ENCODE data around the gene PCDHGA12. TPM values are rescaled to one million over a fixed set of nuclear protein-coding genes. Genes with fewer than 3 reads are reported as not detected.

PCDHGA12 gene
- 6.7 and 14.7 TPM in 2 replicates for total RNA-seq

GRCh38 chr5:141430332-141431113 lies at the start of gene PCDHGA12:
Gene PCDHGA12, plus strand, starts transcription at chr5:141430507. Its CDS starts 253 bp downstream, at chr5:141430760.

DNA sequence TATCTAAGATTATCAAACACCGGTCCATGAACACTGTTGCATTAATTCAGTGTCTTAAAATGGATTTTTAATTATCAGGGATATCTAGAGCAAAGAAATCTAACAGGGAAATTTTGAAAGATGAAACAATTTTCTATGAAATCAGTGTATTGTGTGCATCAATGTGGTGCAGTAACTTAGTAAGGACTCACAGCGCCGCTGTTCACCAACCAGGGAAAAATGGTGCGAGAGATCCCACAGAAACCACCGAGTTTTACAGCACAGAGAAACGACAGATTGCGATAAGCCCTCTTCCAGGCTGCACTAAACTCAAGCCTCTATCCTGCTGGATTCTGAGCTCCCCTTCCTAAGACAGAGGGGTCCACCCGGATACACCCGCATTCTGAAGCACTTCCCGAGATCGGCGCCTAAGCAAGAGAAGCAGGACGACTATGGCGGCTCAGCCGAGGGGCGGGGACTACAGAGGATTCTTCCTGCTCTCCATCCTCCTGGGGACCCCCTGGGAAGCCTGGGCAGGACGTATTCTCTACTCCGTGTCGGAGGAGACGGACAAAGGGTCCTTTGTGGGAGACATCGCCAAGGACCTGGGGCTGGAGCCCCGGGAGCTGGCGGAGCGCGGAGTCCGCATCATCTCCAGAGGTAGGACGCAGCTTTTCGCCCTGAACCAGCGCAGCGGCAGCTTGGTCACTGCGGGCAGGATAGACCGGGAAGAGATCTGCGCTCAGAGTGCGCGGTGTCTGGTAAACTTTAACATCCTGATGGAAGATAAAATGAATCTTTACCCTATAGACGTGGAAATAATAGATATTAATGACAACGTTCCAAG lies 47.6 kb upstream of the PCDHGA12 start, which contains the start of gene PCDHGA7:
Gene PCDHGA7 (plus strand): TSS at position 274 of the 826 bp plus-strand sequence. CDS start 158 bp downstream, at position 432.

DNA sequence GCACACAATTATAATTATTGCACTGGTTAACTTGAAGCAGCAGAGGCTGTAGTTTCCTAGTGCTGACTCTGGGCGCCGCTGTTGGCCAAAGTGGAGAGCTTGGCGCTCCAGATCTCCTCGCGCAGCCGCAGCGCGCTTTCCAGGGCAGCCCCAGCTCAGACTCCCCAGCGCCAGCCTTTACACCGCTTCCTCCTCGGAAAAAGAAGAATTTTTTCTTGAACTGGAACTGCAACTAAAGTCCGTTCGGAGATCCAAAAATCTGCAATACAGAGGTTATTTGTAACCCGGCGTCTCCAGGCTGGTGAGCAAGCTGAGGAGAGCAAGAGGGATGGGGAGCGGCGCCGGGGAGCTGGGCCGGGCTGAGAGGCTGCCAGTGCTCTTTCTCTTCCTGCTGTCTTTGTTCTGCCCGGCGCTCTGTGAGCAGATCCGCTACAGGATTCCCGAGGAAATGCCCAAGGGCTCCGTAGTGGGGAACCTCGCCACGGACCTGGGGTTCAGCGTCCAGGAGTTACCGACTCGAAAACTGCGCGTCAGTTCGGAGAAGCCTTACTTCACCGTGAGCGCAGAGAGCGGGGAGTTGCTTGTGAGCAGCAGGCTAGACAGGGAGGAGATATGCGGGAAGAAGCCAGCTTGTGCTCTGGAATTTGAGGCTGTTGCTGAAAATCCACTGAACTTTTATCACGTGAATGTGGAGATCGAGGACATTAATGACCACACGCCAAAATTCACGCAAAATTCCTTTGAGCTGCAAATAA lies 42.6 kb upstream of the PCDHGA12 start, which contains the start of gene PCDHGB4:
Gene PCDHGB4 (plus strand): TSS at position 142 of the 755 bp plus-strand sequence. CDS start 187 bp downstream, at position 329.

DNA sequence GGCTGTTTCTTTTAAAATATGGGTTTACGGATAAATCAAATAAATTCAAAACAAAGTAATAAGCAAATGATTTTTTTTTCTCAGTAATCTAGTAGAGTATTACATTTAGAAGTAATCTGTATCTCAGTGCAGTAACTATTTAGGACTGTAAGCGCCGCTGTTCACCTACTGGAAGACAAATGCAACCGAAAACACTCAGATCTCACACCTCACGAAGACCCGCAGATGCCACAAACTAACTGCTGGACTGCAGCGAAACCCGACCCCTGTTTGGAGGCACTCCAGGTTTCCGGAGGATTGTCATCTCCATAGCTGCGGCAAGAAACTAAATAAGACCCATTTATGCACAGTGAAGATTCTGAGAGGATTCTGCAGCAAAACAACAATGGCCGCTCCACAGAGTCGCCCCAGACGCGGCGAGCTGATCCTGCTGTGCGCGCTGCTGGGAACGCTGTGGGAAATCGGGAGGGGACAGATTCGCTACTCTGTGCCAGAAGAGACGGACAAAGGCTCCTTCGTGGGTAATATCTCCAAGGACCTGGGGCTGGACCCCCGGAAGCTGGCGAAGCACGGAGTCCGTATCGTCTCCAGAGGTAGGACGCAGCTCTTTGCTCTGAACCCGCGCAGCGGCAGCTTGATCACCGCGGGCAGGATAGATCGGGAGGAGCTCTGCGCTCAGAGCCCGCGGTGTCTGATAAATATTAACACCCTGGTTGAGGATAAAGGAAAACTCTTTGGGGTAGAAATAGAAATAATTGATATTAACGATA lies 37.7 kb upstream of the PCDHGA12 start, which contains the start of gene PCDHGA8:
Gene PCDHGA8 (plus strand): TSS at position 205 of the 770 bp plus-strand sequence. CDS start 181 bp downstream, at position 386.

DNA sequence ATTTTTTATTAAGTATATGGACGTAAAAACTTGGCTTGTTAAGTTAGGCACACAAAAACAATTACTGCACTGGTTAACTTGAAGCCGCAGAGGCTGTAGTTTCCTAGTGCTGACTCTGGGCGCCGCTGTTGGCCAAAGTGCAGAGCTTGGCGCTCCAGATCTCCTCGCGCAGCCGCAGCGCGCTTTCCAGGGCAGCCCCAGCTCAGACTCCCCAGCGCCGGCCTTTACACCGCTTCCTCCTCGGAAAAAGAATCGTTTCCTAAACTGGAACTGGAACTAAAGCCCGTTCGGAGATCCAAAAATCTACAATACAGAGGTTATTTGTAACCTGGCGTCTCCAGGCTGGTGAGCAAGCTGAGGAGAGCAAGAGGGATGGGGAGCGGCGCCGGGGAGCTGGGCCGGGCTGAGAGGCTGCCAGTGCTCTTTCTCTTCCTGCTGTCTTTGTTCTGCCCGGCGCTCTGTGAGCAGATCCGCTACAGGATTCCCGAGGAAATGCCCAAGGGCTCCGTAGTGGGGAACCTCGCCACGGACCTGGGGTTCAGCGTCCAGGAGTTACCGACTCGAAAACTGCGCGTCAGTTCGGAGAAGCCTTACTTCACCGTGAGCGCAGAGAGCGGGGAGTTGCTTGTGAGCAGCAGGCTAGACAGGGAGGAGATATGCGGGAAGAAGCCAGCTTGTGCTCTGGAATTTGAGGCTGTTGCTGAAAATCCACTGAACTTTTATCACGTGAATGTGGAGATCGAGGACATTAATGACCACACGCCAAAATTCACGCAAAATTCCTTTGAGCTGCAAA lies 32.4 kb upstream of the PCDHGA12 start, which contains the start of gene PCDHGB5:
Gene PCDHGB5 (plus strand): TSS at position 192 of the 796 bp plus-strand sequence. CDS start 181 bp downstream, at position 373.

DNA sequence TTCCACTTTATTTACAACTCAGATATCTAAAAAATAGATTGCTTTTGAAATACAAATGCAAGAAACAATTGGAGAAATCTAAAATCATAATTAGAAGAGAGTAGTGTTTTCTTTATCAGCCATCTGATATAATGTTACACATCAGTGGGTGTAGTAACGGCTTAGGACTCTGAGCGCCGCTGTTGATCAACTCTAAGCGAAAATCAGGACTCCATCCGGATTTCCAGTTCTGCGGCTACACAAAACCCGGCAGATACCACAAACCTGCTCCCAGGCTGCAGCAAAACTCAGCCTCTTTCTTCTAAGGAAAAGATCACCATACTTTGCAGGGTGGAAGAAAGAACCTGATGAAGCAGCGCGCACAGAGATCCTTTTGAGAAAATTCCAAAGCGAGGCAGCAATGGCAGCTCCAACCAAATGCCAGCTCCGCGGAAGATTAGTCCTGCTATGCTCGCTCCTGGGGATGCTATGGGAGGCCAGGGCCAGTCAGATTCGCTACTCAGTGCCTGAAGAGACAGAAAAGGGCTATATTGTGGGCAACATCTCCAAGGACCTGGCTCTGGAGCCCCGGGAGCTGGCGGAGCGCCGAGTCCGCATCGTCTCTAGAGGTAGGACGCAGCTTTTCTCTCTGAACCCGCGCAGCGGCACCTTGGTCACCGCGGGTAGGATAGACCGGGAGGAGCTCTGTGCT lies 27.6 kb upstream of the PCDHGA12 start, which contains the start of gene PCDHGA9:
Gene PCDHGA9 (plus strand): TSS at position 226 of the 691 bp plus-strand sequence. CDS start 175 bp downstream, at position 401.

GRCh38 chr5:141407790-141408505 lies 22.4 kb upstream of the PCDHGA12 start, which contains the start of gene PCDHGB6:
Gene PCDHGB6, plus strand, starts transcription at chr5:141408021. Its CDS starts 182 bp downstream, at chr5:141408203.

DNA sequence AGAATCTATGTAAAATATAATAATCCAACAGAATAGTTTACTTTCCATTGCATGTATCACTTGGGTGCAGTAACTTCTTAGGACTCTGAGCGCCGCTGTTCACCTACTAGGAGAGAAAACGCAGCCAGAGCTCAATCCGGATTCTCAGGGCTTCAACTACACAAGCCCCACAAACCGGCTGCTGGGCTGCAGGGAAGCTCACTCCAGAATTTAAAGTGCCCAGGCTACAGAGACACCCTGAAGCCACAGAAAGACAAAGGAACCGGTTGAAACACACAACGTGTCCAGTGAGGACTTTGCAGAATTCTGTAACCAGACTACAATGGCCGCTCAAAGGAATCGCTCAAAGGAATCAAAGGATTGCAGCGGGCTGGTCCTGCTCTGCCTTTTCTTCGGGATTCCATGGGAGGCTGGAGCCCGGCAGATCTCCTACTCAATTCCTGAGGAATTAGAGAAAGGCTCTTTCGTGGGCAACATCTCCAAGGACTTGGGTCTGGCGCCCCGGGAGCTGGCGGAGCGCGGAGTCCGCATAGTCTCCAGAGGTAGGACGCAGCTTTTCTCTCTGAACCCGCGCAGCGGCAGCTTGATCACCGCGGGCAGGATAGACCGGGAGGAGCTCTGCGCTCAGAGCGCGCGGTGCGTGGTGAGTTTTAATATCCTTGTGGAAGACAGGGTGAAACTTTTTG lies 17.3 kb upstream of the PCDHGA12 start, which contains the start of gene PCDHGA10:
Gene PCDHGA10 (plus strand): TSS at position 134 of the 686 bp plus-strand sequence. CDS start 189 bp downstream, at position 323.

DNA sequence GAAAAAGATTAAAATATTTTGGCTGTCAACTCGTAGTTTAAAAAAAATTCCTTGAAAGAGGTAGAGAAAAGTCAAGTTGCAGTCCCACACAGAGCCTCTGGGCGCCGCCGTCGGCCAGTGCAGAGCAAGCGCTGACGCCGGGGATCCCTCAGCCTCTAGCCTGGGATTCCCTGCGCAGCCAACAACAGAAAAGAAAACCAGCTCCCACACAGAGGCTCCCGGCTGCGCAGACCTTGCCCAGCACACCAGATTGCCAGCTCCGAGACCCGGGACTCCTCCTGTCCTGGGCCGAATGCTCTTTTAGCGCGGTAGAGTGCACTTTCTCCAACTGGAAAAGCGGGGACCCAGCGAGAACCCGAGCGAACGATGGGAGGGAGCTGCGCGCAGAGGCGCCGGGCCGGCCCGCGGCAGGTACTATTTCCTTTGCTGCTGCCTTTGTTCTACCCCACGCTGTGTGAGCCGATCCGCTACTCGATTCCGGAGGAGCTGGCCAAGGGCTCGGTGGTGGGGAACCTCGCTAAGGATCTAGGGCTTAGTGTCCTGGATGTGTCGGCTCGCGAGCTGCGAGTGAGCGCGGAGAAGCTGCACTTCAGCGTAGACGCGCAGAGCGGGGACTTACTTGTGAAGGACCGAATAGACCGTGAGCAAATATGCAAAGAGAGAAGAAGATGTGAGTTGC lies 12.7 kb upstream of the PCDHGA12 start, which contains the start of gene PCDHGB7:
Gene PCDHGB7 (plus strand): TSS at position 184 of the 679 bp plus-strand sequence. CDS start 183 bp downstream, at position 367.

GRCh38 chr5:141420855-141421488 lies 9.3 kb upstream of the PCDHGA12 start, which contains the start of gene PCDHGA11:
Gene PCDHGA11, plus strand, starts transcription at chr5:141421051. Its CDS starts 177 bp downstream, at chr5:141421228.

DNA sequence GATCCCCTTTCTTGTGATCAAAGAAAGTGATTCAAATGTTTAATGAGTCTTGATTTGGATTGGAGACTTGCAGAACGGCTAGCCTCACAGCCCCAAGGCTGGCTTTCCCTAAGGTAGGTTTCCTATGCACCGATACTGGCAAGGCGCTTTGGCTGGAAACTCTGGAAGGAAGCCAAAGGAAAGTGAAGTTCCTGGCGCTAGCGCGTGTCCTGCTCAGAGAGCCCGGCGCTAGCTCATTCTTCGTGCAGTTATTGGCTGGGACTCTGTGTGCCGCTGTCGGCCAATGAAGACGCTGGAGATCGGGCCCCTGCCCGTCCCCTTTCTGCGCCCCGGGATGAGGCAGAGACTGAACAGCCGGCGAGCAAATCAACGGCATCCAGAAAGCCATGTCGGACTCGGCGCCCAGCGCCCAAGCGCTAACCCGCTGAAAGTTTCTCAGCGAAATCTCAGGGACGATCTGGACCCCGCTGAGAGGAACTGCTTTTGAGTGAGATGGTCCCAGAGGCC lies 45.4 kb downstream of the PCDHGA12 start, which contains the start of gene PCDHGC3:
Gene PCDHGC3 (plus strand): TSS at position 342 of the 507 bp plus-strand sequence. CDS start 151 bp downstream, at position 493.

Other genes with a start within 250 kb of the PCDHGA12 start
- gene PCDHB16, start 248.1 kb upstream of the PCDHGA12 start, total RNA-seq, result 0.19 and 1.7 TPM in 2 replicates
- gene PCDHB9, start 243.3 kb upstream of the PCDHGA12 start, total RNA-seq, result under 0.01 and 0.56 TPM in 2 replicates
- 0.19 and 1.7 TPM in 2 replicates for gene PCDHB10, start 238.2 kb upstream of the PCDHGA12 start, total RNA-seq
- gene PCDHB11, start 230.9 kb upstream of the PCDHGA12 start, total RNA-seq, result 0.19 and 0.85 TPM in 2 replicates
- under 0.01 and 0.28 TPM in 2 replicates for gene PCDHB12, start 221.8 kb upstream of the PCDHGA12 start, total RNA-seq
- 0.19 and 1.1 TPM in 2 replicates for gene PCDHB13, start 216.6 kb upstream of the PCDHGA12 start, total RNA-seq
- gene PCDHB14, start 207.2 kb upstream of the PCDHGA12 start, total RNA-seq, result 0.58 and 2.5 TPM in 2 replicates
- gene PCDHB15, start 185.1 kb upstream of the PCDHGA12 start, total RNA-seq, result 0.38 and 1.4 TPM in 2 replicates
- under 0.01 and 0.19 TPM in 2 replicates for gene SLC25A2, start 126.5 kb upstream of the PCDHGA12 start, total RNA-seq
- 90.2 and 102 TPM in 2 replicates for gene TAF7, start 109.7 kb upstream of the PCDHGA12 start, total RNA-seq
- gene PCDHGA1, start 100.0 kb upstream of the PCDHGA12 start, total RNA-seq, result 0.38 and 1.4 TPM in 2 replicates
- gene PCDHGA2, start 91.7 kb upstream of the PCDHGA12 start, total RNA-seq, result 1.5 and 3.1 TPM in 2 replicates
- gene PCDHGA3, start 86.7 kb upstream of the PCDHGA12 start, total RNA-seq, result 0.38 and 1.7 TPM in 2 replicates
- gene PCDHGB1, start 80.4 kb upstream of the PCDHGA12 start, total RNA-seq, result 0.38 and 3.1 TPM in 2 replicates
- 2.9 and 8.2 TPM in 2 replicates for gene PCDHGA4, start 75.5 kb upstream of the PCDHGA12 start, total RNA-seq
- 1.2 and 2.5 TPM in 2 replicates for gene PCDHGB2, start 70.5 kb upstream of the PCDHGA12 start, total RNA-seq
- 0.58 and 1.1 TPM in 2 replicates for gene PCDHGA5, start 66.3 kb upstream of the PCDHGA12 start, total RNA-seq
- 1.9 and 4.5 TPM in 2 replicates for gene PCDHGB3, start 60.3 kb upstream of the PCDHGA12 start, total RNA-seq
- 1.5 and 3.1 TPM in 2 replicates for gene PCDHGA6, start 56.6 kb upstream of the PCDHGA12 start, total RNA-seq
- 1.5 and 3.7 TPM in 2 replicates for gene PCDHGA7, start 47.8 kb upstream of the PCDHGA12 start, total RNA-seq
- gene PCDHGB4, start 42.8 kb upstream of the PCDHGA12 start, total RNA-seq, result 9.6 and 22.0 TPM in 2 replicates
- 1.3 and 2.8 TPM in 2 replicates for gene PCDHGA8, start 37.9 kb upstream of the PCDHGA12 start, total RNA-seq
- 17.8 and 21.4 TPM in 2 replicates for gene PCDHGB5, start 32.6 kb upstream of the PCDHGA12 start, total RNA-seq
- gene PCDHGA9, start 27.7 kb upstream of the PCDHGA12 start, total RNA-seq, result 2.1 and 3.1 TPM in 2 replicates
- 0.96 and 2.5 TPM in 2 replicates for gene PCDHGB6, start 22.5 kb upstream of the PCDHGA12 start, total RNA-seq
- gene PCDHGA10, start 17.5 kb upstream of the PCDHGA12 start, total RNA-seq, result 1.2 and 3.4 TPM in 2 replicates
- gene PCDHGB7, start 12.8 kb upstream of the PCDHGA12 start, total RNA-seq, result 1.9 and 4.5 TPM in 2 replicates
- gene PCDHGA11, start 9.5 kb upstream of the PCDHGA12 start, total RNA-seq, result 3.1 and 4.5 TPM in 2 replicates
- gene PCDHGC3, start 45.5 kb downstream of the PCDHGA12 start, total RNA-seq, result 24.7 and 31.0 TPM in 2 replicates
- 0.77 and 1.1 TPM in 2 replicates for gene PCDHGC4, start 54.5 kb downstream of the PCDHGA12 start, total RNA-seq
- gene PCDHGC5, start 58.6 kb downstream of the PCDHGA12 start, total RNA-seq, result 1.7 and 2.0 TPM in 2 replicates
- 16.1 and 41.4 TPM in 2 replicates for gene DIAPH1, start 188.5 kb downstream of the PCDHGA12 start, total RNA-seq
- gene HDAC3, start 206.3 kb downstream of the PCDHGA12 start, total RNA-seq, result 43.1 and 49.1 TPM in 2 replicates
- 2.7 and 3.7 TPM in 2 replicates for gene RELL2, start 206.5 kb downstream of the PCDHGA12 start, total RNA-seq
- gene FCHSD1, start 220.9 kb downstream of the PCDHGA12 start, total RNA-seq, result 18.6 and 40.3 TPM in 2 replicates

Data from regular cardiac myocyte (primary cell).